ENCODE data around the gene CSH2. TPM values are rescaled to one million over a fixed set of nuclear protein-coding genes. Genes with fewer than 3 reads are reported as not detected.
A peak's percentile ranks its signal among the peaks of the same experiment; 100 is the strongest.

Gene CSH2
- polyA plus RNA-seq, 2 of the 4 experiments (the other 2 are of a cell fraction), result not detected

- Histone ChIP-seq H3K4me1 (no peaks in the 10 kb centered on the region), H3K9me3 (no peaks in the 10 kb centered on the region), H3K4me2 (no peak overlapping the region), H3K27ac (no peak overlapping the region), H3K4me3 (no peak overlapping the region)
- CTCF ChIA-PET, result interaction anchor here (0.7 to 4.7 kb wide), 6 partner anchors 10 to 171 kb away, joined by 3 to 46 read pairs (median 4); partner anchors contain the start of genes GH1 and GH2
- POLR2A ChIA-PET, result no interaction called here
- DNase-seq (ENCODE audit: low read depth in 1 of 2, low spot score in 1 of 2) (no peak), FAIRE-seq (no peak), ATAC-seq (no peak)
- WGBS (ENCODE audit: missing lambda C conversion rate), result 52% methylated on average over 5 of the region's 5 CpGs
- no peak for TF ChIP-seq FOXS1 (CRISPR knock-in tag; IDR thresholded peaks at IDR 0.05)
- TF ChIP-seq JUN (IDR thresholded peaks at IDR 0.05), result no peak
Measured at GRCh38 chr17:63854709-63855108, 18.8 kb downstream of the CSH2 start.

GRCh38 chr17:63853260-63853659 is 20.2 kb downstream of the CSH2 start:
- 78% methylated on average over 2 of the region's 2 CpGs for WGBS (ENCODE audit: missing lambda C conversion rate)
- DNase-seq (ENCODE audit: low read depth in 1 of 2, low spot score in 1 of 2) (no peak), FAIRE-seq (no peak), ATAC-seq (no peak)
- Histone ChIP-seq H3K4me2 (no peak overlapping the region), H3K4me3 (no peak overlapping the region), H3K9me3 (peaks cover 4% of the 10 kb centered on the region), H3K27ac (no peak overlapping the region), H3K4me1 (no peaks in the 10 kb centered on the region)
- TF ChIP-seq EP300 (IDR thresholded peaks at IDR 0.05), result no peak
- TF ChIP-seq FOSL2 (IDR thresholded peaks at IDR 0.05), result no peak
- TF ChIP-seq FOSL2 (CRISPR knock-in tag; IDR thresholded peaks at IDR 0.05), result 0 out of 2 replicates have a peak, but pooled peaks have one; percentile 13
- TF ChIP-seq EHF (CRISPR knock-in tag; IDR thresholded peaks at IDR 0.05), result no peak
- ChIA-PET POLR2A (interaction anchor here (1.8 kb wide), 1 partner anchor 10 kb away, joined by 6 read pairs; the partner anchor contains the start of gene SMARCD2), CTCF (interaction anchor here (0.8 to 4.7 kb wide), 3 partner anchors 13 to 49 kb away, joined by 3 to 46 read pairs (median 5); partner anchors contain the start of gene GH2)

- no peak for FAIRE-seq
- no peak for TF ChIP-seq CHD4 (IDR thresholded peaks at IDR 0.05; ENCODE audit: borderline replicate concordance)
- TF ChIP-seq, protein P1, sequence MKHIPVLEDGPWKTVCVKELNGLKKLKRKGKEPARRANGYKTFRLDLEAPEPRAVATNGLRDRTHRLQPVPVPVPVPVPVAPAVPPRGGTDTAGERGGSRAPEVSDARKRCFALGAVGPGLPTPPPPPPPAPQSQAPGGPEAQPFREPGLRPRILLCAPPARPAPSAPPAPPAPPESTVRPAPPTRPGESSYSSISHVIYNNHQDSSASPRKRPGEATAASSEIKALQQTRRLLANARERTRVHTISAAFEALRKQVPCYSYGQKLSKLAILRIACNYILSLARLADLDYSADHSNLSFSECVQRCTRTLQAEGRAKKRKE (CRISPR knock-in tag; IDR thresholded peaks at IDR 0.05; ENCODE audit: low read depth), result no peak
- TF ChIP-seq MAFK (IDR thresholded peaks at IDR 0.05; ENCODE audit: partially characterized antibody), result no peak
- TF ChIP-seq HMGXB4 (CRISPR knock-in tag; IDR thresholded peaks at IDR 0.05; ENCODE audit: borderline replicate concordance), result no peak
- TF ChIP-seq CBX8 (IDR thresholded peaks at IDR 0.05), result no peak
- TF ChIP-seq CBX2 (IDR thresholded peaks at IDR 0.05; ENCODE audit: borderline replicate concordance, low read depth), result no peak
- POLR2A ChIA-PET, result no interaction called here
- CTCF ChIA-PET, result interaction anchor here (9.5 to 9.6 kb wide), 2 partner anchors 9 to 16 kb away, joined by 90 to 91 read pairs; no protein-coding TSS in a partner anchor
- Histone ChIP-seq H3K4me2 (no peak overlapping the region), H3K27ac (no peak overlapping the region), H3K9me3 (peaks cover 8% of the 10 kb centered on the region), H3K4me1 (no peaks in the 10 kb centered on the region), H3K4me3 (no peak overlapping the region)
- ATAC-seq, result no peak
- 96% methylated on average over 9 of the region's 9 CpGs for WGBS (ENCODE audit: missing lambda C conversion rate)
- DNase-seq (ENCODE audit: low read depth in 1 of 2, low spot score in 1 of 2), result no peak
Measured at GRCh38 chr17:63850401-63850800, 23.1 kb downstream of the CSH2 start.

DNA sequence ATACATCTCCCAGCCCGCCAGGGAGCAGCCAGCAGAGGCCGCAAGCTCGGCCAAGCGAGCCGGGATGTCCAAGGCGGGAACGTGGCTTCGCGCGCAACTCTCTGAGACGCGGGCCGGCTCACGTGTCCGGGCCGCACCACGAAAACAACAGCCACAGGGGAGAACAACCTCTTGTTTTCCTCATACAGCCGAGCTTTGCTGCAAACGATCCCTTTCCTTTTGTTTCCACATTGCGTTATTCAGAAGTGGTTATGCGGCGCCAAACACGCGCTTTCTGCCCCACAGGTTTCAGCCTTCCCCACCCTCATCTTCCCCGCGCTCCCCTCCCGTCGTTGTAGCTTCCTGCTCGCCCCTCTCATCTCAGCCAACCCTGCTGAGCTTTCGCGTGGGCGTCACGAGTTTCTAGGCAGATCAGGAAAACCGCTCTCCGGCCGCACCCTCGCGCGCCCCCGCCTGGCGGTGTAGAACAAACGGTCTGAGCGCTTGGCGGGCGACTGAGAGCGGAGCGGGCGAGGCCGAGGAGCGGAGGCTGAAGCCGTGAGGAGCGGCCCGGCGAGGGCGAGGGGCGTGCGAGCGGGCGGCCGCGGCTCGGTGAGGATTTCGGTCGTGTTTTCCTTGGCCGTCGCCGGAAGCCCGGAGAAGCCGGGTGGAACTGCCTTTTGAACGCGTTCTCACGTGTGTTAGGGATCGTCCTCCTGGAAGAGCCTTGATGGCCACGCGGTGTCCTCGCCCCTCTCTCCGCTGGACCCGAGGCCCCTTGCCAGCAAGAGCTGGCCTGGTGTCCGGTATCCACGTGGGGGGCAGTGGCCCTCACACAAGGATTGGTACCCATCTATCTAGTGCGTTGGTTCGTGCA is 24.4 kb downstream of the CSH2 start:
- POLR2A ChIA-PET, result interaction anchor here (1.4 kb wide), 1 partner anchor 296 kb away, joined by 8 read pairs; no protein-coding TSS in a partner anchor
- peak; percentile 94 to 96 for ATAC-seq
- Histone ChIP-seq H3K9me3 (peaks cover 8% of the 10 kb centered on the region), H3K4me3 (peak overlapping the region; percentile 28), H3K27ac (peak overlapping the region; percentile 74 to 86), H3K4me2 (peak overlapping the region; percentile 76), H3K4me1 (no peaks in the 10 kb centered on the region)
- FAIRE-seq, result peak; percentile 56
- peak; percentile 99 for DNase-seq (ENCODE audit: low read depth in 1 of 2, low spot score in 1 of 2)
- 18% methylated on average over 62 of the region's 82 CpGs for WGBS (ENCODE audit: missing lambda C conversion rate)
- CTCF ChIA-PET, result interaction anchor here (0.7 to 9.6 kb wide), 31 partner anchors 9 to 848 kb away, joined by 3 to 91 read pairs (median 3); partner anchors contain the start of genes CSHL1 and GH1
- TF ChIP-seq RCOR1 (IDR thresholded peaks at IDR 0.05; ENCODE audit: low read depth, low read length), result no peak
- TF ChIP-seq, protein P2, sequence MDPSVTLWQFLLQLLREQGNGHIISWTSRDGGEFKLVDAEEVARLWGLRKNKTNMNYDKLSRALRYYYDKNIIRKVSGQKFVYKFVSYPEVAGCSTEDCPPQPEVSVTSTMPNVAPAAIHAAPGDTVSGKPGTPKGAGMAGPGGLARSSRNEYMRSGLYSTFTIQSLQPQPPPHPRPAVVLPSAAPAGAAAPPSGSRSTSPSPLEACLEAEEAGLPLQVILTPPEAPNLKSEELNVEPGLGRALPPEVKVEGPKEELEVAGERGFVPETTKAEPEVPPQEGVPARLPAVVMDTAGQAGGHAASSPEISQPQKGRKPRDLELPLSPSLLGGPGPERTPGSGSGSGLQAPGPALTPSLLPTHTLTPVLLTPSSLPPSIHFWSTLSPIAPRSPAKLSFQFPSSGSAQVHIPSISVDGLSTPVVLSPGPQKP (IDR thresholded peaks at IDR 0.05; ENCODE audit: low read depth, low read length), result no peak
- TF ChIP-seq HDAC2 (IDR thresholded peaks at IDR 0.05), result no peak; the same call in 1 of the 2 replicates
- TF ChIP-seq KDM1A (IDR thresholded peaks at IDR 0.05; ENCODE audit: low read depth), result peak; percentile 63; the same call in 1 of the 2 replicates
- TF ChIP-seq USF2 (IDR thresholded peaks at IDR 0.05), result peak; percentile 94
- no peak; the same call in 1 of the 2 replicates for TF ChIP-seq RARB (CRISPR knock-in tag; IDR thresholded peaks at IDR 0.05)
- peak; percentile 84 for TF ChIP-seq HMGXB4 (CRISPR knock-in tag; IDR thresholded peaks at IDR 0.05; ENCODE audit: borderline replicate concordance)
- TF ChIP-seq CBX8 (IDR thresholded peaks at IDR 0.05), result no peak
- TF ChIP-seq, protein P3, sequence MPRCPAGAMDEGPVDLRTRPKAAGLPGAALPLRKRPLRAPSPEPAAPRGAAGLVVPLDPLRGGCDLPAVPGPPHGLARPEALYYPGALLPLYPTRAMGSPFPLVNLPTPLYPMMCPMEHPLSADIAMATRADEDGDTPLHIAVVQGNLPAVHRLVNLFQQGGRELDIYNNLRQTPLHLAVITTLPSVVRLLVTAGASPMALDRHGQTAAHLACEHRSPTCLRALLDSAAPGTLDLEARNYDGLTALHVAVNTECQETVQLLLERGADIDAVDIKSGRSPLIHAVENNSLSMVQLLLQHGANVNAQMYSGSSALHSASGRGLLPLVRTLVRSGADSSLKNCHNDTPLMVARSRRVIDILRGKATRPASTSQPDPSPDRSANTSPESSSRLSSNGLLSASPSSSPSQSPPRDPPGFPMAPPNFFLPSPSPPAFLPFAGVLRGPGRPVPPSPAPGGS (IDR thresholded peaks at IDR 0.05), result no peak
- no peak for TF ChIP-seq POLR2AphosphoS2 (conservative IDR thresholded peaks at IDR 0.05; ENCODE audit: low read length)
